Stomach (tissue), 19 donors: ENCODE results near the gene NEXMIF. TPM values are rescaled to one million over a fixed set of nuclear protein-coding genes. Genes with fewer than 3 reads are reported as not detected.
A peak's percentile ranks its signal among the peaks of the same experiment; 100 is the strongest.
"Not testable (repeated sequence)": the region's sequence is repeated elsewhere in the genome, so short reads cannot be mapped to it uniquely, and the experiment has no call there.

Source experiments
- DNase-seq, 2 donors: peaks; one replicate each; pipeline versions ENCODE4 v3.0.0 to v3.0.0-alpha.2; 2013 to 2019
- H3K27ac ChIP-seq, 5 donors: fragments of 200-600 bp in 4 of 5; sonication (generic) in 4 of 5; one replicate each; pipeline ENCODE4 v1.5.1; 2013 to 2019; ENCODE audit warnings: mild to moderate bottlenecking in 1 of 5, moderate library complexity in 1 of 5
- H3K27me3 ChIP-seq, 3 donors: fragments of 200-600 bp; sonication (generic); one replicate each; pipeline ENCODE4 v1.5.1; 2017 to 2019; ENCODE audit warnings: mixed run types in 1 of 3
- H3K36me3 ChIP-seq, 4 donors: fragments of 200-600 bp; sonication (generic); 1 replicate in 3 of 4; 2 replicates in 1 of 4; pipeline ENCODE4 v1.5.1; 2016 to 2019
- H3K4me1 ChIP-seq, 4 donors: fragments of 200-600 bp; sonication (generic); one replicate each; pipeline ENCODE4 v1.5.1; 2016 to 2019
- H3K4me3 ChIP-seq, 4 donors: fragments of 200-600 bp; sonication (generic) in 3 of 4; one replicate each; pipeline ENCODE4 v1.5.1; 2016 to 2019; ENCODE audit warnings: mild to moderate bottlenecking in 1 of 4
- H3K9me3 ChIP-seq, 4 donors: fragments of 200-600 bp; sonication (generic); one replicate each; pipeline ENCODE4 v1.5.1; 2016 to 2019
- EP300 ChIP-seq: sonication (generic); formaldehyde crosslinking; IDR thresholded peaks from one replicate; pipeline ENCODE4 v1.6.1; 2017; ENCODE audit warnings: antibody characterized with exemption
- POLR2A ChIP-seq, 4 donors: fragments of 450-650 bp; IDR thresholded peaks; one replicate each; pipeline ENCODE4 v1.6.1; 2016; ENCODE audit warnings: antibody characterized with exemption in 4 of 4, control low read depth in 2 of 4, mild to moderate bottlenecking in 1 of 4, moderate library complexity in 1 of 4
- POLR2AphosphoS5 ChIP-seq, 3 donors: sonication (generic); formaldehyde crosslinking; IDR thresholded peaks; one replicate each; pipeline ENCODE4 v1.6.1; 2016; ENCODE audit warnings: antibody characterized with exemption in 3 of 3
- WGBS, 5 donors: extraction: QIAGEN DNeasy Blood & Tissue Kit in 3 of 5; methylation state at CpG; one replicate each; pipeline versions ENCODE4 v1.1.5 to v1.1.7; 2013 to 2018; 5-methylcytosine and 5-hydroxymethylcytosine counted together
- intact Hi-C: fragments of 100-400 bp; cut with DNase I; formaldehyde crosslinking; loops from one replicate; pipeline ENCODE4 v1.15.1; 2023; ENCODE audit warnings: low total_unique reads
- long read RNA-seq, 10 donors: transcript quantifications; one replicate each; lab custom pipeline, GENCODE V29; 2026
- polyA plus RNA-seq, 3 donors: library from polyadenylated mRNA; stranded (reverse); fragments of 200-250 nt; gene quantifications; one replicate each; pipeline ENCODE4 v1.2.3, GENCODE V29; 2013
- total RNA-seq, 5 donors: library from RNA; depleted of rRNA; stranded (reverse); fragments of >200 nt; gene quantifications; one replicate each; pipeline versions ENCODE4 v1.1.0 to v1.2.3, GENCODE V29; 2014 to 2016
- TF ChIP-seq, protein P1 (sequence below), 7 experiments: fragments of 450-650 bp in 4 of 7; fragments of 200-600 bp in 3 of 7; sonication (generic) in 3 of 7; IDR thresholded peaks; one replicate each; pipeline ENCODE4 v1.5.1; 2016 to 2019; ENCODE audit warnings: antibody characterized with exemption in 7 of 7, control low read depth in 2 of 7, mild to moderate bottlenecking in 1 of 7
- donor health status: healthy with polysubstance abuse.
- donor health status: Bipolar disorder and iron deficiency.
- donor health status: healthy.

NEXMIF gene
- total RNA-seq: 1 to 10 TPM in 4 of 5 donors, under 1 TPM in 1; 0.29 to 4.0 (median 2.9) TPM
- under 1 TPM; 0.25 to 0.31 (median 0.30) TPM for polyA plus RNA-seq
- long read RNA-seq, donor 1: 0 reads
- long read RNA-seq, donor 2: 0 reads
- long read RNA-seq, donor 3: 0 reads
- long read RNA-seq, donor 4: 0 reads
- long read RNA-seq, donor 5, full-length matches to known transcripts: 1 of 1 reads
- long read RNA-seq, donor 5, partial matches to known transcripts: 0 of 1 reads
- long read RNA-seq, donor 5, other reads (novel, unspliced or antisense): 0 of 1 reads
- long read RNA-seq, donor 6: 0 reads
- long read RNA-seq, donor 7: 0 reads
- long read RNA-seq, donor 8: 0 reads
- long read RNA-seq, donor 9: 0 reads
- long read RNA-seq, donor 10: 0 reads

DNA sequence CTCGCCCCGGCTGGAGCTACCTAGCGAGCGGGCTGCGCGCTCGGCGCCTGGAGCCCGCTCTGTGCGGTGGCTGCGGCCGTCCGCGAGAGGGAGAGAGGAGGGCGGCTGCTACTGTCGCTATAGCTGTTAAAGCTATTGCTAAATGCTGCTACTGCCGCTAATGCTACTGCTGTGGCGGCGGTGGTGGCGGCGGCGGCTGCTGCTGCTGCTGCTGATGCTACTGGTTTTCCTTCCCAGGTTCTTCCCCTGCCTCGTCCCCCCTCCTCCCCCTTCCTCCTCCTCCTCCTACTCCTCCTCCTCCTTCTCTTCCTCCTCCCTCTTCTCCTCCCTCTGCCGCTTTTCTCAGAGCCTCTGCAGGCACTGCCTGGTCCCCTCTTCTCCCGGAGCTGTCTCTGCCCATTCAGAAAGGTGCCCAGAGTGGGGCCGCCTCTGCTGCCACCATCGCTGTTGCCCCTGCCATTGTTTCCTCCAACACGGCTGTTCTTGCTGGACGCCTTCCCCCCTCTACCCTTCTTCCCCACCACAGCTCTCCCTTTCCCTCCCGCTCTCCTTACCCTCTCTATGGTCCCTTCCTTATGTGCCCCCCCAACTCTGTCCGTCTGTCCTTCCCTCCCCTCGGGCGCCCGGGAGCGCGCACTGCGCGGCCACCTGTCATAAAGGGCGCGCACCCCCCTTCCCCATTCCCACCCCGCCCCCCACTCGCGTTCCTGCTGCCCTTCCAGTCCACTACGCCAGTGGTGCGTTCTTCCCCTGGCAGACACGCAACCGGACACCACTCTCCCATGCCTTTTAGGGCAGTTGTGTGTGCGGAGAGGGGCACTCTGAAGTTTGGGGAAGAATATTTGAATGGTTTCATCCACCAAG, at the start of gene NEXMIF:
NEXMIF (minus strand) TSS at position 228 of the 864 bp plus-strand sequence.
- Histone ChIP-seq H3K9me3 (no peaks in the 10 kb centered on the region), H3K4me1 (peaks cover 0 to 16% (median 12%) of the 10 kb centered on the region in 4 donors), H3K27ac (peak within 1 kb of the TSS; percentile 76 to 89 (median 82)), H3K27me3 (peaks cover 0 to 18% (median 6%) of the 10 kb centered on the region in 3 donors), H3K4me3 (peak within 1 kb of the TSS; percentile 51 to 57 (median 52)), H3K36me3 (no peaks in the 10 kb centered on the region)
- TF ChIP-seq POLR2AphosphoS5 (IDR thresholded peaks at IDR 0.05): no peak
- TF ChIP-seq, protein P1, sequence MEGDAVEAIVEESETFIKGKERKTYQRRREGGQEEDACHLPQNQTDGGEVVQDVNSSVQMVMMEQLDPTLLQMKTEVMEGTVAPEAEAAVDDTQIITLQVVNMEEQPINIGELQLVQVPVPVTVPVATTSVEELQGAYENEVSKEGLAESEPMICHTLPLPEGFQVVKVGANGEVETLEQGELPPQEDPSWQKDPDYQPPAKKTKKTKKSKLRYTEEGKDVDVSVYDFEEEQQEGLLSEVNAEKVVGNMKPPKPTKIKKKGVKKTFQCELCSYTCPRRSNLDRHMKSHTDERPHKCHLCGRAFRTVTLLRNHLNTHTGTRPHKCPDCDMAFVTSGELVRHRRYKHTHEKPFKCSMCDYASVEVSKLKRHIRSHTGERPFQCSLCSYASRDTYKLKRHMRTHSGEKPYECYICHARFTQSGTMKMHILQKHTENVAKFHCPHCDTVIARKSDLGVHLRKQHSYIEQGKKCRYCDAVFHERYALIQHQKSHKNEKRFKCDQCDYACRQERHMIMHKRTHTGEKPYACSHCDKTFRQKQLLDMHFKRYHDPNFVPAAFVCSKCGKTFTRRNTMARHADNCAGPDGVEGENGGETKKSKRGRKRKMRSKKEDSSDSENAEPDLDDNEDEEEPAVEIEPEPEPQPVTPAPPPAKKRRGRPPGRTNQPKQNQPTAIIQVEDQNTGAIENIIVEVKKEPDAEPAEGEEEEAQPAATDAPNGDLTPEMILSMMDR (IDR thresholded peaks at IDR 0.05): peak in 1 of 7 experiments; percentile 12
- no peak for TF ChIP-seq EP300
- no peak for TF ChIP-seq POLR2A (IDR thresholded peaks at IDR 0.05)
- 4 to 49% (median 15%) methylated on average over 28 to 48 of the region's 48 CpGs for WGBS, 5 donors
- intact Hi-C loops: no loop called here
- peak; percentile 48 to 72 for DNase-seq

- H3K9me3 ChIP-seq, H3K27me3 ChIP-seq, intact Hi-C loops, H3K36me3 ChIP-seq, DNase-seq, H3K4me3 ChIP-seq, H3K27ac ChIP-seq, H3K4me1 ChIP-seq: not testable (repeated sequence)
- 71 to 74% (median 72%) methylated on average over 2 to 3 of the region's 3 CpGs for WGBS, 5 donors
These were observed 36.7 kb upstream of the NEXMIF start for GRCh38 chrX:74961962-74962361.

DNA sequence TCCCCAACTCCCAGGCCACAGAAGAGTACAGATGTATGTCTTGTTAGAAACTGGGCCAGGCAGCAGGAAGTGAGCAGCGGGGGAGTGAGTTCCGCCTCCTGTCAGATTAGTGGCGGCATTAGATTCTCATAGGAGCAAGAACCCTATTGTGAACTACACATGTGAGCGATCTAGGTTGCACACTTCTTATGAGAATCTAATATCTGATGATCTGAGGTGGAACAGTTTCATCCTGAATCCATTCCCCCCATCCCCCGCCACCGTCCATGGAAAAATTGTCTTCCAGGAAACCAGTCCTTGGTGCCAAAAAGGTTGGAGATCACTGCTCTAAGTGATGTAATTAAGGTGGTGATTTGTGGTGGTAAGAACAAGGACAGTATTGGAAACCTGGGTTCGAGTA, 24.5 kb upstream of the NEXMIF start:
- Histone ChIP-seq H3K4me1 (no peaks in the 10 kb centered on the region), H3K27me3 (no peaks in the 10 kb centered on the region), H3K4me3 (no peak overlapping the region), H3K36me3 (no peaks in the 10 kb centered on the region), H3K27ac (no peak overlapping the region), H3K9me3 (peaks cover 0 to 20% (median 5%) of the 10 kb centered on the region in 4 donors)
- DNase-seq: no peak
- TF ChIP-seq POLR2A (IDR thresholded peaks at IDR 0.05) (no peak), EP300 (no peak), POLR2AphosphoS5 (IDR thresholded peaks at IDR 0.05) (no peak)
- TF ChIP-seq, protein P1 (IDR thresholded peaks at IDR 0.05): no peak
- WGBS, 5 donors: 72 to 91% (median 80%) methylated on average over 7 of the region's 7 CpGs
- intact Hi-C loops: no loop called here

DNA sequence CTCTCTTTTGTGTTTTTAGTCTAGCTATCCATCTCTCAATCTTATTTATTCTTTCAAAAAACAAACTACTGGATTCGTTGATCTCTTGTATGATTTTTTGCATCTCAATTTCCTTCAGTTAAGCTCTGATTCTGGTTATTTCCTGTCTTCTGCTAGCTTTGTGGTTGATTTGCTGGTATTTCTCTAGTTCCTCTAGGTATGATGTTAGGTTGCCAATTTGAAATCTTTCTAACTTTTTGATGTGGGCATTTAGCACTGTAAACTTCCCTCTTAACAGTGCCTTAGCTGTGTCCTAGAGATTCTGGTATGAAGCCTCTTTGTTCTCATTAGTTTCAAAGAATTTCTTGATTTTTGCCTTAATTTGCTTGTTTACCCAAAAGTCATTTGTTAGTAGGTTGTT, 15.2 kb upstream of the NEXMIF start:
- TF ChIP-seq EP300: no peak
- TF ChIP-seq, protein P1 (IDR thresholded peaks at IDR 0.05): no peak
- TF ChIP-seq POLR2A (IDR thresholded peaks at IDR 0.05): no peak
- no peak for TF ChIP-seq POLR2AphosphoS5 (IDR thresholded peaks at IDR 0.05)
- H3K9me3 ChIP-seq: peaks cover 0 to 30% (median 8%) of the 10 kb centered on the region in 4 donors
- no peak for DNase-seq
- H3K27me3 ChIP-seq: no peaks in the 10 kb centered on the region
- H3K4me3 ChIP-seq: no peak overlapping the region
- intact Hi-C loops: no loop called here
- no peaks in the 10 kb centered on the region for H3K4me1 ChIP-seq
- 35 to 74% (median 59%) methylated on average over 1 of the region's 1 CpG for WGBS, 5 donors
- H3K27ac ChIP-seq: no peak overlapping the region
- no peaks in the 10 kb centered on the region for H3K36me3 ChIP-seq
